Mucosa of rectum (tissue), 2 donors: Measurements from ENCODE around the gene CTNNA1.
"Not testable (repeated sequence)": the region's sequence is repeated elsewhere in the genome, so short reads cannot be mapped to it uniquely, and the experiment has no call there.

Experiments used
- H3K27ac ChIP-seq, 2 donors: one replicate each; pipeline ENCODE4 v1.7.0; 2013; ENCODE audit warnings: inconsistent platforms in 2 of 2, low read depth in 2 of 2, low read length in 2 of 2
- H3K27me3 ChIP-seq, 2 donors: one replicate each; pipeline ENCODE4 v1.7.0; 2013; ENCODE audit warnings: low read length in 2 of 2; ENCODE audit not compliant: control insufficient read depth in 2 of 2, insufficient read depth in 2 of 2
- H3K36me3 ChIP-seq, 2 donors: one replicate each; pipeline ENCODE4 v1.7.0; 2013; ENCODE audit warnings: low read length in 2 of 2; ENCODE audit not compliant: control insufficient read depth in 2 of 2, insufficient read depth in 2 of 2
- H3K4me1 ChIP-seq, 2 donors: one replicate each; pipeline ENCODE4 v1.7.0; 2013; ENCODE audit warnings: low read length in 2 of 2, mild to moderate bottlenecking in 1 of 2; ENCODE audit not compliant: control insufficient read depth in 2 of 2, insufficient read depth in 2 of 2
- H3K4me3 ChIP-seq, 2 donors: one replicate each; pipeline ENCODE4 v1.7.0; 2013; ENCODE audit warnings: low read length in 2 of 2
- H3K9ac ChIP-seq, 2 donors: one replicate each; pipeline ENCODE4 v1.7.0; 2013; ENCODE audit warnings: low read length in 2 of 2, low read depth in 1 of 2, mild to moderate bottlenecking in 1 of 2
- H3K9me3 ChIP-seq, 2 donors: one replicate each; pipeline ENCODE4 v1.7.0; 2013; ENCODE audit warnings: low read length in 2 of 2; ENCODE audit not compliant: control insufficient read depth in 2 of 2
- donor health status: healthy.
- donor health status: Normal muscosa, but diverticular disease.

The CTNNA1 gene

DNA sequence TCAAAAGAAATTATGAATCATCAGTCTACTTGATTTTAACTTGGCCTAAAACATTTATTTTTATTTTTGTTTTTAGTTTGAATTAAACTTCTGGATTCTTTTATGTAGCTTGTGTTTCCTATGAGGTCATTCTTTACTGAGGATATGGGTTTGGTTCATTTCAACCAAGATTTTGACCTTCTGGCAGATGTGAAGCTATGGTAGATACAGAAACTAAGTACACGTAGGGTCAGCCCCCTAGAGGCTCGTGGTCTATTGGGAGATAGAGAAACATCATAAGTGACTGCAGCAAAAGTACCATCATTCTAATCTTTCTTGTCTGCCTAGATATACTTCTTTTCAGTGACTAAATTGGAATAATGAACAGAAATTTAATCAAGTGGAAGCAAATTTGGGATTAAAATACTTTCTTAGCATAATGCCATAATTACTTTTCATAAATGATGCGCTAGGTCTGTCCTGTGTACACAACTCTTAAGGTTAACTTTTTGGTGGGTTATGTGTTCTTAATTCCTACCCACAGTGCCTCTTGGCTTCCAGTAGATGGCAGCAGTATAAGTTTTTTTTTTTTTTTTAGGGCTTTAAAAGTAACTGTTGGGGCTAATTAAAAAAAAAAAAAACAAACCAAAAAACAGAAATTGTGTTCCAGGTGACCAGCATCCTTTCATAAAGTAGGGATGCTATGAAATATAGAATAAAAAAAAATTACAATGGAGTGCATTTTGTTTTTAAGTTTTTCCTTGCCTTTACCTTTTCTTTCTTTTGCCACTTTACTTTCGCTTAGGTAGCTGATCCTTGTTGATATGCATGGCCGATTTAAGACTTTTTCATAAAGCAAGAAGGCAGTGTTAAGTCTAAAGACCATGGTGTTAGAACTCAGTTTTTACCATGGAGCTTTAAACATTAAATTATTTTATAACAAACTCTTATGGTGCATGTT, 72.0 kb downstream of the CTNNA1 start:
- H3K9me3 ChIP-seq, result no peaks in the 10 kb centered on the region
- no peak overlapping the region for H3K4me3 ChIP-seq
- H3K36me3 ChIP-seq, result peaks cover 31 to 43% of the 10 kb centered on the region in 2 donors
- H3K9ac ChIP-seq, result no peak overlapping the region
- peaks cover 0 to under 1% of the 10 kb centered on the region in 2 donors for H3K4me1 ChIP-seq
- H3K27ac ChIP-seq, result no peak overlapping the region
- no peaks in the 10 kb centered on the region for H3K27me3 ChIP-seq

DNA sequence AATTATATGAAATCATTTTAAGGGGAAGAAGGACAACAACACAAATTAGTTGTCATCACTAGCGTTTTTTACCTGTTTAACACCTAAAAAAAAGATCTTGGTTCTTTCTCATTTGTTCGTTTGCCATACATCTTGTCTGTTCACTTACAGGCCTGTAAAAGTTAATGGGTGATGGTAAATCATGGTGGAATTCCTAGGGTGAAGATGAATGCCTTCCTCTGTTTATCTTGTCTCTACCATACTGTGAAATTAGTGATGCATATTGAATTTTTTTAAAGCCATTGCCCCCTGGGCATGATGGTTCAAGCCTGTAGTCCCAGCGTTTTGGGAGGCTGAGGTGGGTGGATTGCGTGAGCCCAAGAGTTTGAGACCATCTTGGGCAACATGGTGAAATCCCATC, 75.3 kb downstream of the CTNNA1 start:
- Histone ChIP-seq H3K36me3 (peaks cover 37 to 47% of the 10 kb centered on the region in 2 donors), H3K27me3 (no peaks in the 10 kb centered on the region), H3K4me1 (no peaks in the 10 kb centered on the region)

GRCh38 chr5:138829341-138829740, 76.1 kb downstream of the CTNNA1 start:
- Histone ChIP-seq H3K4me1 (no peaks in the 10 kb centered on the region), H3K9ac (no peak overlapping the region), H3K27ac (no peak overlapping the region), H3K27me3 (no peaks in the 10 kb centered on the region), H3K4me3 (no peak overlapping the region), H3K9me3 (no peaks in the 10 kb centered on the region), H3K36me3 (peaks cover 33 to 51% of the 10 kb centered on the region in 2 donors)

More for the DNA sequence above, 75.3 kb downstream of the CTNNA1 start:
- H3K9ac ChIP-seq, result no peak overlapping the region
- H3K27ac ChIP-seq, result no peak overlapping the region
- H3K4me3 ChIP-seq, result no peak overlapping the region
- H3K9me3 ChIP-seq, result no peaks in the 10 kb centered on the region

GRCh38 chr5:138831703-138832102, 78.5 kb downstream of the CTNNA1 start:
- peaks cover 26 to 43% of the 10 kb centered on the region in 2 donors for H3K36me3 ChIP-seq

DNA sequence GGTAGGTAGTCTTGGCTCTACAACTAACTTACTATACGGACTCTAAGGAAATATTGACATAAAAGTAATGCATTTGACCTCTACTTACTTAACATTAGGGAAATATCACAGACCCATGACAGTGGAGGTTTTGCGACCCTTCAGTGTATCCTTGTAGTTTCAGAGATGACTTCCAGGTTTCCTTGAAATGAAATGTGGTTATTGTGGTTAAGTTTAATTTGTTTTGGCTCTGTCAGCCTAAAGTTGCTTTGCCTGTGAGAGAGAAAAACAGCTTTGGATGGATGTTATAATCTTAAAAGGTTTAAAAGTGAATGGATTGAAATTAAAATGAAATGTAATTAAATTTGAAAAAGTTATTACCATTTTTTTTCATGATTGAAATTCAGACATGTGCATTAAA, 79.0 kb downstream of the CTNNA1 start:
- Histone ChIP-seq H3K9me3 (no peaks in the 10 kb centered on the region), H3K27ac (no peak overlapping the region), H3K4me3 (no peak overlapping the region), H3K4me1 (no peaks in the 10 kb centered on the region), H3K9ac (no peak overlapping the region), H3K27me3 (no peaks in the 10 kb centered on the region), H3K36me3 (peaks cover 24 to 38% of the 10 kb centered on the region in 2 donors)

More at GRCh38 chr5:138831703-138832102, 78.5 kb downstream of the CTNNA1 start:
- Histone ChIP-seq H3K4me3 (no peak overlapping the region), H3K4me1 (no peaks in the 10 kb centered on the region), H3K27ac (no peak overlapping the region), H3K9ac (no peak overlapping the region), H3K9me3 (no peaks in the 10 kb centered on the region), H3K27me3 (no peaks in the 10 kb centered on the region)

- H3K9me3 ChIP-seq, result no peaks in the 10 kb centered on the region
- no peak overlapping the region for H3K27ac ChIP-seq
- H3K9ac ChIP-seq, result no peak overlapping the region
- peaks cover 16 to 34% of the 10 kb centered on the region in 2 donors for H3K36me3 ChIP-seq
- H3K4me3 ChIP-seq, result no peak overlapping the region
- H3K27me3 ChIP-seq, result no peaks in the 10 kb centered on the region
- H3K4me1 ChIP-seq, result no peaks in the 10 kb centered on the region
Measured at GRCh38 chr5:138833080-138833479, 79.9 kb downstream of the CTNNA1 start.

DNA sequence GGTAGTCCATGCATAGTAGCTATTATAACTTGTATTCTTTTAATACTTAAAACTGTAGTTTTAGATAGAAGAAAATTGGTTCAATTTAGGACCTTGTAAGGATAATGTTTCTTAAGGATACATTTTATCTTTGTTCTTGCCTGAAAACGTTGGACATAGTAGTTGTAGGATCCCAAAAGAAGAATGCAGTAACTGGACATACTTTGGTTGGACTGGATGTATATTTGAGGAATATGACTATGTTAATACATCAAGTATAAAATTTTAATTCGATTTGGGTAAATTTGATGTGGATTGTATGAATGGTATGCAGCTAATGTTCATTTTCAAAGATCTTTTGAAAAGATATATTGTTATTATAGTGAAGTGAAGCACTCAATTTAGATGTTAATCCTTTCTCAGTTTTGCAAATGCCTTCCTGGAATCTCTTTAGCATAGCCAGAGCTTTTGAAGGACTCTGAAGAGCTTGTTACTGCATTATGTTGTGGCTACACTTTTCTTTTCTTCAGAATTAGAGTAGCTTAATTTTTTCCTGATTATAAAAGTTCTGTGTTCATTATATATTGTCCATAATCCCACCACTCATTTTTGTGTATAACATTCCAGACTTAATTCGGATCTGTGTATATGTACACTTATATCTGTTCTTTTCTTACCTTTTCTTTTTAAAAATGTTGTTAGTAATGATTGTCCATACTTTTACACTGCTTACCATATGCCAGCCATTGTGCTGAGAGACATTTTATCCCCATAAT, 80.7 kb downstream of the CTNNA1 start:
- Histone ChIP-seq H3K9ac (no peak overlapping the region), H3K36me3 (peaks cover 11 to 26% of the 10 kb centered on the region in 2 donors), H3K4me1 (no peaks in the 10 kb centered on the region), H3K27me3 (no peaks in the 10 kb centered on the region), H3K4me3 (no peak overlapping the region), H3K9me3 (no peaks in the 10 kb centered on the region), H3K27ac (no peak overlapping the region)

DNA sequence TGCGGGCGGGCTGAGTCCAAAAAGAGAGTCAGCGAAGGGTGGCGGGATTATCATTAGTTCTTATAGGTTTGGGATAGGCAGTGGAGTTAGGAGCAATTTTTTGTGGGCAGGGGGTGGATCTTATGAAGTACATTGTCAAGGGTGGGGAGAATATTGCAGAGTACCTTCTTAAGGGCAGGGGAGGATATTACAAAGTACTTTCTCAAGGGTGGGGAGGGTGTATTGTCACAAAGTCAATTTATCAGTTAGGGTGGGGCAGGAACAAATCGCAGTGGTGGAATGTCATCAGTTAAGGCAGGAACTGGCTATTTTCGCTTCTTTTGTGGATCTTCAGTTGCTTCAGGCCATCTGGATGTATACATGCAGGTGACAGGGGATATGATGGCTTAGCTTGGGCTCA, 81.6 kb downstream of the CTNNA1 start:
- H3K27me3 ChIP-seq, H3K4me1 ChIP-seq, H3K27ac ChIP-seq, H3K4me3 ChIP-seq, H3K9me3 ChIP-seq, H3K9ac ChIP-seq: not testable (repeated sequence)
- peaks cover 9 to 20% of the 10 kb centered on the region in 2 donors for H3K36me3 ChIP-seq

- peaks cover 0 to 2% of the 10 kb centered on the region in 2 donors for H3K4me1 ChIP-seq
- H3K9me3 ChIP-seq, result no peaks in the 10 kb centered on the region
- no peak overlapping the region for H3K9ac ChIP-seq
- no peaks in the 10 kb centered on the region for H3K27me3 ChIP-seq
- H3K27ac ChIP-seq, result no peak overlapping the region
- H3K36me3 ChIP-seq, result peaks cover under 1 to 12% of the 10 kb centered on the region in 2 donors
- H3K4me3 ChIP-seq, result no peak overlapping the region
Measured at GRCh38 chr5:138837160-138837559, 83.9 kb downstream of the CTNNA1 start.

DNA sequence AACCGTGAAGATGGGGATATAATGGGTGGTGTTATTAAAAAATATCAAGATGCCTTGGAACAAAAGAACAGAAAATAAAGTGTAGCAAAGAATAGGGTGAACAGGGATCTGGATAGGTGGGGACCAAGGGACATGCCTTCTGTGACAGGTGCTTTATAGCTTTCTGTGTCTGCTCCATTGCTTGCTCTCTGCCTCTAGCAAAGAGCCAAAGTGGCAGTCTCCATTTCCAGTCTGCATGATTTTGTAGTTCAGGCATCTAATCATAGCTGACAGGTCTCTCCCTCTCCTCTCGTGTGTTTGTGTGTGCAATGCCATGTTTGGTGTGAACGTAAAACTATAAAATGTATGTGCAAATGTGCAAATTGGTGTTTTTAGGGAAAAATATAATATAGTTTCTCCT, 86.9 kb downstream of the CTNNA1 start:
- no peak overlapping the region for H3K9ac ChIP-seq
- no peak overlapping the region for H3K4me3 ChIP-seq
- no peaks in the 10 kb centered on the region for H3K27me3 ChIP-seq
- H3K27ac ChIP-seq, result no peak overlapping the region
- H3K4me1 ChIP-seq, result peaks cover 0 to 2% of the 10 kb centered on the region in 2 donors
- peaks cover 0 to 5% of the 10 kb centered on the region in 2 donors for H3K36me3 ChIP-seq
- H3K9me3 ChIP-seq, result no peaks in the 10 kb centered on the region
